Right lobe of liver (tissue), 6 donors: ENCODE data around the gene RALGAPA2. TPM values are rescaled to one million over a fixed set of nuclear protein-coding genes. Genes with fewer than 3 reads are reported as not detected.

Source experiments
- ATAC-seq, 4 donors: fragments of 200-7000 bp; cut with Tn5 transposase; one replicate each; pipeline ENCODE4 v1.9.1; 2020; ENCODE audit warnings: mild to moderate bottlenecking in 4 of 4, moderate library complexity in 4 of 4
- DNase-seq, 3 donors: peaks; one replicate each; pipeline ENCODE4 v3.0.0-alpha.2; 2020
- H3K27ac ChIP-seq, 3 donors: fragments of 200-600 bp; one replicate each; pipeline ENCODE4 v1.8.0; 2022
- H3K27me3 ChIP-seq, 2 donors: fragments of 200-600 bp; one replicate each; pipeline ENCODE4 v1.8.0; 2022
- H3K36me3 ChIP-seq, 4 donors: fragments of 200-600 bp; sonication (generic) in 1 of 4; one replicate each; pipeline versions ENCODE4 v1.5.1 to v1.8.0; 2017 to 2022; ENCODE audit warnings: control low read depth in 1 of 4
- H3K4me1 ChIP-seq, 4 donors: fragments of 200-600 bp; sonication (generic) in 1 of 4; one replicate each; pipeline versions ENCODE4 v1.5.1 to v1.8.0; 2017 to 2022; ENCODE audit warnings: control low read depth in 1 of 4
- H3K4me3 ChIP-seq, 3 donors: fragments of 200-600 bp; one replicate each; pipeline ENCODE4 v1.8.0; 2022
- H3K9me3 ChIP-seq, 4 donors: fragments of 200-600 bp; sonication (generic) in 1 of 4; one replicate each; pipeline versions ENCODE4 v1.5.1 to v1.8.0; 2017 to 2022; ENCODE audit warnings: control low read depth in 1 of 4
- POLR2A ChIP-seq: fragments of 450-650 bp; IDR thresholded peaks from one replicate; pipeline ENCODE4 v1.6.1; 2017; ENCODE audit warnings: antibody characterized with exemption, mild to moderate bottlenecking
- WGBS: methylation state at CpG from one replicate; pipeline ENCODE4 v1.1.6; 2018; ENCODE audit warnings: low coverage, low lambda C conversion rate; ENCODE audit not compliant: insufficient coverage; ENCODE audit errors: missing lambda C conversion rate; 5-methylcytosine and 5-hydroxymethylcytosine counted together
- intact Hi-C, 2 donors: fragments of 100-400 bp; cut with DNase I; formaldehyde crosslinking; loops; one replicate each; pipeline versions ENCODE4 v1.11.2 to v1.14.1; 2022
- total RNA-seq, 6 experiments: library from RNA; depleted of rRNA in 2 of 6; stranded (reverse); fragments of >200 nt in 2 of 6; fragmentation: NEBNext Ultra II Directional in 3 of 6; extraction: Animal tissue kit (Norgen Biotek cat#: 25700) in 3 of 6; gene quantifications; one replicate each; pipeline versions ENCODE4 v1.1.0 to v1.2.4, GENCODE V29; 2016 to 2023
- TF ChIP-seq, protein P1 (sequence below), 4 donors: fragments of 200-600 bp in 3 of 4; fragments of 450-650 bp in 1 of 4; IDR thresholded peaks; one replicate each; pipeline versions ENCODE4 v1.5.1 to v1.8.0; 2016 to 2022; ENCODE audit warnings: antibody characterized with exemption in 4 of 4, mild to moderate bottlenecking in 2 of 4
- donor health status: DM: no; HTN: yes; CAD: no.
- donor health status: DM: no; HTN: no; CAD: no.
- donor health status: DM: no; HTN: no; CAD: no.
- donor health status: DM: no; HTN: yes; CAD: no.
- donor health status: DM: no; HTN: yes; CAD: no.

RALGAPA2 gene
- total RNA-seq, 6 experiments from 2014 or later: 38.3 to 76.7 (median 62.7) TPM

- Histone ChIP-seq H3K9me3 (no peaks in the 10 kb centered on the region), H3K27ac (no peak overlapping the region), H3K36me3 (peaks cover 0 to 58% (median 23%) of the 10 kb centered on the region in 4 donors), H3K27me3 (no peaks in the 10 kb centered on the region), H3K4me1 (no peaks in the 10 kb centered on the region), H3K4me3 (no peak overlapping the region)
- intact Hi-C loops: no loop called here
- DNase-seq: no peak
- no peak for TF ChIP-seq POLR2A
- TF ChIP-seq, protein P1, sequence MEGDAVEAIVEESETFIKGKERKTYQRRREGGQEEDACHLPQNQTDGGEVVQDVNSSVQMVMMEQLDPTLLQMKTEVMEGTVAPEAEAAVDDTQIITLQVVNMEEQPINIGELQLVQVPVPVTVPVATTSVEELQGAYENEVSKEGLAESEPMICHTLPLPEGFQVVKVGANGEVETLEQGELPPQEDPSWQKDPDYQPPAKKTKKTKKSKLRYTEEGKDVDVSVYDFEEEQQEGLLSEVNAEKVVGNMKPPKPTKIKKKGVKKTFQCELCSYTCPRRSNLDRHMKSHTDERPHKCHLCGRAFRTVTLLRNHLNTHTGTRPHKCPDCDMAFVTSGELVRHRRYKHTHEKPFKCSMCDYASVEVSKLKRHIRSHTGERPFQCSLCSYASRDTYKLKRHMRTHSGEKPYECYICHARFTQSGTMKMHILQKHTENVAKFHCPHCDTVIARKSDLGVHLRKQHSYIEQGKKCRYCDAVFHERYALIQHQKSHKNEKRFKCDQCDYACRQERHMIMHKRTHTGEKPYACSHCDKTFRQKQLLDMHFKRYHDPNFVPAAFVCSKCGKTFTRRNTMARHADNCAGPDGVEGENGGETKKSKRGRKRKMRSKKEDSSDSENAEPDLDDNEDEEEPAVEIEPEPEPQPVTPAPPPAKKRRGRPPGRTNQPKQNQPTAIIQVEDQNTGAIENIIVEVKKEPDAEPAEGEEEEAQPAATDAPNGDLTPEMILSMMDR (IDR thresholded peaks at IDR 0.05): no peak
- WGBS: 95% methylated on average over 2 of the region's 3 CpGs
- ATAC-seq: no peak
These were observed 82.8 kb downstream of the RALGAPA2 start for GRCh38 chr20:20629556-20630188.

GRCh38 chr20:20628314-20628713 is 84.1 kb downstream of the RALGAPA2 start:
- intact Hi-C loops: no loop called here
- Histone ChIP-seq H3K9me3 (no peaks in the 10 kb centered on the region), H3K4me3 (no peak overlapping the region), H3K27ac (no peak overlapping the region), H3K36me3 (peaks cover 0 to 48% (median 18%) of the 10 kb centered on the region in 4 donors), H3K27me3 (no peaks in the 10 kb centered on the region), H3K4me1 (no peaks in the 10 kb centered on the region)
- TF ChIP-seq POLR2A: no peak
- TF ChIP-seq, protein P1 (IDR thresholded peaks at IDR 0.05): no peak
- peak in 1 of 4 donors; percentile 39 for ATAC-seq
- WGBS: 83% methylated on average over 1 of the region's 2 CpGs
- no peak for DNase-seq

- H3K27me3 ChIP-seq: no peaks in the 10 kb centered on the region
- H3K9me3 ChIP-seq: no peaks in the 10 kb centered on the region
- no peak overlapping the region for H3K4me3 ChIP-seq
- no peak for DNase-seq
- H3K36me3 ChIP-seq: peaks cover 0 to 48% (median 18%) of the 10 kb centered on the region in 4 donors
- intact Hi-C loops: no loop called here
- TF ChIP-seq, protein P1 (IDR thresholded peaks at IDR 0.05): no peak
- no peak for TF ChIP-seq POLR2A
- no peak overlapping the region for H3K27ac ChIP-seq
- 89% methylated on average over 4 of the region's 4 CpGs for WGBS
- no peaks in the 10 kb centered on the region for H3K4me1 ChIP-seq
- ATAC-seq: no peak
These were observed 85.0 kb downstream of the RALGAPA2 start for GRCh38 chr20:20627471-20627870.

GRCh38 chr20:20624914-20625313 is 87.5 kb downstream of the RALGAPA2 start:
- Histone ChIP-seq H3K27me3 (no peaks in the 10 kb centered on the region), H3K4me1 (no peaks in the 10 kb centered on the region), H3K4me3 (no peak overlapping the region), H3K27ac (no peak overlapping the region), H3K9me3 (no peaks in the 10 kb centered on the region), H3K36me3 (peaks cover 0 to 42% (median 12%) of the 10 kb centered on the region in 4 donors)
- TF ChIP-seq, protein P1 (IDR thresholded peaks at IDR 0.05): no peak
- no peak for TF ChIP-seq POLR2A
- ATAC-seq (peak in 1 of 4 donors; percentile 19), DNase-seq (no peak)
- WGBS: 88% methylated on average over 2 of the region's 2 CpGs
- intact Hi-C loops: no loop called here
